Measurements from ENCODE around the gene FLOT2. TPM values are rescaled to one million over a fixed set of nuclear protein-coding genes. Genes with fewer than 3 reads are reported as not detected.
"Not testable (repeated sequence)": the region's sequence is repeated elsewhere in the genome, so short reads cannot be mapped to it uniquely, and the experiment has no call there.

The FLOT2 gene
- polyA plus RNA-seq, 2 of the 4 experiments (the other 2 are of a cell fraction): 66.4 to 78.6 TPM

GRCh38 chr17:28878981-28879380, 18.6 kb downstream of the FLOT2 start:
- Histone ChIP-seq H3K27ac (no peak overlapping the region), H3K4me2 (no peak overlapping the region), H3K4me1 (no peaks in the 10 kb centered on the region), H3K9me3 (no peaks in the 10 kb centered on the region), H3K4me3 (no peak overlapping the region)
- ATAC-seq (peak; percentile 77 to 96), DNase-seq (ENCODE audit: low read depth in 1 of 2, low spot score in 1 of 2) (peak; percentile 81 to 90), FAIRE-seq (no peak)
- 89% methylated on average over 4 of the region's 4 CpGs for WGBS (ENCODE audit: missing lambda C conversion rate)
- ChIA-PET CTCF (interaction anchor here (0.6 to 5.9 kb wide), 24 partner anchors 8 to 1448 kb away, joined by 3 to 82 read pairs (median 4); partner anchors contain the start of genes DHRS13, FLOT2, NEK8 and SDF2), POLR2A (interaction anchor here (1.0 kb wide), 1 partner anchor 152 kb away, joined by 3 read pairs; no protein-coding TSS in a partner anchor)
- peak; percentile 42; the same call in 2 of the 3 replicates for TF ChIP-seq SMC3 (IDR thresholded peaks at IDR 0.05)
- TF ChIP-seq, protein P1, sequence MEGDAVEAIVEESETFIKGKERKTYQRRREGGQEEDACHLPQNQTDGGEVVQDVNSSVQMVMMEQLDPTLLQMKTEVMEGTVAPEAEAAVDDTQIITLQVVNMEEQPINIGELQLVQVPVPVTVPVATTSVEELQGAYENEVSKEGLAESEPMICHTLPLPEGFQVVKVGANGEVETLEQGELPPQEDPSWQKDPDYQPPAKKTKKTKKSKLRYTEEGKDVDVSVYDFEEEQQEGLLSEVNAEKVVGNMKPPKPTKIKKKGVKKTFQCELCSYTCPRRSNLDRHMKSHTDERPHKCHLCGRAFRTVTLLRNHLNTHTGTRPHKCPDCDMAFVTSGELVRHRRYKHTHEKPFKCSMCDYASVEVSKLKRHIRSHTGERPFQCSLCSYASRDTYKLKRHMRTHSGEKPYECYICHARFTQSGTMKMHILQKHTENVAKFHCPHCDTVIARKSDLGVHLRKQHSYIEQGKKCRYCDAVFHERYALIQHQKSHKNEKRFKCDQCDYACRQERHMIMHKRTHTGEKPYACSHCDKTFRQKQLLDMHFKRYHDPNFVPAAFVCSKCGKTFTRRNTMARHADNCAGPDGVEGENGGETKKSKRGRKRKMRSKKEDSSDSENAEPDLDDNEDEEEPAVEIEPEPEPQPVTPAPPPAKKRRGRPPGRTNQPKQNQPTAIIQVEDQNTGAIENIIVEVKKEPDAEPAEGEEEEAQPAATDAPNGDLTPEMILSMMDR (IDR thresholded peaks at IDR 0.05): peak; percentile 48
- no peak for TF ChIP-seq ZC3H11A (IDR thresholded peaks at IDR 0.05)
- TF ChIP-seq HOXB5 (CRISPR knock-in tag; IDR thresholded peaks at IDR 0.05): no peak
- TF ChIP-seq RAD21 (conservative IDR thresholded peaks at IDR 0.05 in 1 of 2, IDR thresholded peaks at IDR 0.05 in 1 of 2): peak; percentile 67 to 88

GRCh38 chr17:28878158-28878910, 19.2 kb downstream of the FLOT2 start:
- 86% methylated on average over 2 of the region's 2 CpGs for WGBS (ENCODE audit: missing lambda C conversion rate)
- Histone ChIP-seq H3K9me3 (no peaks in the 10 kb centered on the region), H3K4me3 (no peak overlapping the region), H3K27ac (no peak overlapping the region), H3K4me2 (no peak overlapping the region), H3K4me1 (no peaks in the 10 kb centered on the region)
- DNase-seq (ENCODE audit: low read depth in 1 of 2, low spot score in 1 of 2) (no peak), FAIRE-seq (no peak), ATAC-seq (no peak)
- POLR2A ChIA-PET: interaction anchor here (1.0 kb wide), 1 partner anchor 152 kb away, joined by 3 read pairs; no protein-coding TSS in a partner anchor
- TF ChIP-seq ESRRA (IDR thresholded peaks at IDR 0.05; ENCODE audit: borderline replicate concordance, low read length) (no peak), NFE2L2 (conservative IDR thresholded peaks at IDR 0.05; ENCODE audit: low read length) (no peak), GATA3 (IDR thresholded peaks at IDR 0.05; ENCODE audit: borderline replicate concordance) (no peak), MAZ (IDR thresholded peaks at IDR 0.05; ENCODE audit: borderline replicate concordance, low read depth, low read length) (no peak), BCL3 (IDR thresholded peaks at IDR 0.05) (no peak), RAD21 (conservative IDR thresholded peaks at IDR 0.05 in 1 of 2, IDR thresholded peaks at IDR 0.05 in 1 of 2) (no peak), RNF2 (IDR thresholded peaks at IDR 0.05; ENCODE audit: borderline replicate concordance, low read depth) (no peak), ELK1 (IDR thresholded peaks at IDR 0.05; ENCODE audit: low read depth, low read length) (no peak), HOXB13 (CRISPR knock-in tag; IDR thresholded peaks at IDR 0.05; ENCODE audit: low read depth) (no peak), RFX5 (IDR thresholded peaks at IDR 0.05) (no peak), MYC (IDR thresholded peaks at IDR 0.05; ENCODE audit: borderline replicate concordance, low read length) (no peak), HOXA7 (CRISPR knock-in tag; IDR thresholded peaks at IDR 0.05) (no peak), POLR2AphosphoS2 (conservative IDR thresholded peaks at IDR 0.05; ENCODE audit: low read length) (no peak), NR3C1 (IDR thresholded peaks at IDR 0.05) (no peak), HMGXB4 (CRISPR knock-in tag; IDR thresholded peaks at IDR 0.05; ENCODE audit: borderline replicate concordance) (no peak), TFCP2L1 (CRISPR knock-in tag; IDR thresholded peaks at IDR 0.05) (no peak), MAX (IDR thresholded peaks at IDR 0.05) (no peak)
- TF ChIP-seq, protein P2, sequence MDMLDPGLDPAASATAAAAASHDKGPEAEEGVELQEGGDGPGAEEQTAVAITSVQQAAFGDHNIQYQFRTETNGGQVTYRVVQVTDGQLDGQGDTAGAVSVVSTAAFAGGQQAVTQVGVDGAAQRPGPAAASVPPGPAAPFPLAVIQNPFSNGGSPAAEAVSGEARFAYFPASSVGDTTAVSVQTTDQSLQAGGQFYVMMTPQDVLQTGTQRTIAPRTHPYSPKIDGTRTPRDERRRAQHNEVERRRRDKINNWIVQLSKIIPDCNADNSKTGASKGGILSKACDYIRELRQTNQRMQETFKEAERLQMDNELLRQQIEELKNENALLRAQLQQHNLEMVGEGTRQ (IDR thresholded peaks at IDR 0.05): no peak
- CTCF ChIA-PET: interaction anchor here (0.6 to 5.9 kb wide), 21 partner anchors 8 to 1448 kb away, joined by 3 to 82 read pairs (median 4); partner anchors contain the start of genes DHRS13, FLOT2, NEK8 and SDF2

DNA sequence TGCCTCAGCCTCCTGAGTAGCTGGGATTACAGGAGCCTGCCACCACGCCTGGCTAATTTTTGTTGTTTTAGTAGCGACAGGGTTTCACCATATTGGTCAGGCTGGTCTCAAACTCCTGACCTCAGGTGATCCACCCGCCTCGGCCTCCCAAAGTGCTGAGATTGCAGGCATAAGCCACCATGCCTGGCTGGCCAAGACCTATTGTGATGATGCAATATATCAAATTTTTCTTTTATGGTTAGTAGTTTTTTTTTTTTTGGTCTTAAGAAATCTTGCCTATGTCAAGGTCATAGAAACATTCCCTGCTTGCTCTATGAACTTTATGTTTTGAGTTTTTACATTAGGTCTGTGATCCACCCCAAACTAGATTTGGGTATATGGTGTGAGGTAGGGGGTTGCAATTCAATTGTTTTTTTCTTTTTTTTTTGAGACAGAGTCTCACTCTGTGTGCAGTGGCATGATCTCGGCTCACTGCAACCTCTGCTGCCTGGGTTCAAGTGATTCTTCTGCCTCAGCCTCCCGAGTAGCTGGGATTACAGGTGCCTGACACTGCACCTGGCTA, 20.3 kb downstream of the FLOT2 start:
- 83% methylated on average over 6 of the region's 6 CpGs for WGBS (ENCODE audit: missing lambda C conversion rate)
- not testable (repeated sequence) for H3K27ac ChIP-seq; ATAC-seq; FAIRE-seq; H3K9me3 ChIP-seq; H3K4me2 ChIP-seq; H3K4me1 ChIP-seq; DNase-seq (ENCODE audit: low read depth in 1 of 2, low spot score in 1 of 2); H3K4me3 ChIP-seq
- ChIA-PET CTCF (interaction anchor here (1.5 to 4.1 kb wide), 2 partner anchors 21 to 26 kb away, joined by 3 to 20 read pairs; partner anchors contain the start of genes DHRS13 and FLOT2), POLR2A (interaction anchor here (0.7 kb wide), 1 partner anchor 10 kb away, joined by 5 read pairs; no protein-coding TSS in a partner anchor)

Data from A549 (cell line).